Measurements from ENCODE around the gene AGO3. TPM values are rescaled to one million over a fixed set of nuclear protein-coding genes. Genes with fewer than 3 reads are reported as not detected.

Gene AGO3
- total RNA-seq, 1 experiment from 2014 or later = 50.1 TPM

- TSS peak; percentile 68 for BruUV-seq (replicated peaks)
- H3K27ac ChIP-seq = peak overlapping the region; percentile 94
- CTCF ChIA-PET = no interaction called here
Measured at GRCh38 chr1:36034692-36035091, 103.8 kb downstream of the AGO3 start.

GRCh38 chr1:36035154-36035553, 104.2 kb downstream of the AGO3 start:
- no peaks in the 10 kb centered on the region for H3K9me2 ChIP-seq (ENCODE audit: insufficient read depth)
- ChIA-PET POLR2A (ENCODE audit: unreplicated experiment) (interaction anchor here (0.7 kb wide), 1 partner anchor 105 kb away, joined by 3 read pairs; the partner anchor contains the start of gene AGO3), CTCF (no interaction called here)
- no peak for DNase-seq
- no peak overlapping the region for H3K4me3 ChIP-seq
- intact Hi-C loops (cut with micrococcal nuclease; ENCODE audit: unreplicated experiment) = no loop called here
- no peak overlapping the region for H2AFZ ChIP-seq
- BruUV-seq (replicated peaks) = no TSS peak
- H3K9me3 ChIP-seq (ENCODE audit: insufficient read depth, low read depth) = no peaks in the 10 kb centered on the region
- H3K4me1 ChIP-seq (replicated peaks; ENCODE audit: insufficient read depth) = peaks cover 24% of the 10 kb centered on the region
- H3K27ac ChIP-seq = peak overlapping the region; percentile 94
- peaks cover 7% of the 10 kb centered on the region for H3K36me3 ChIP-seq (ENCODE audit: low read depth)
- peaks cover 28% of the 10 kb centered on the region for H3F3A ChIP-seq (ENCODE audit: insufficient read depth, low read depth)
- no peak for TF ChIP-seq CTCF (conservative IDR thresholded peaks at IDR 0.05)
- no peak for TF ChIP-seq EZH2 (IDR thresholded peaks at IDR 0.05; ENCODE audit: low read depth)
- H3K27me3 ChIP-seq (ENCODE audit: insufficient read depth, low read depth) = no peaks in the 10 kb centered on the region
- no peaks in the 10 kb centered on the region for H4K20me1 ChIP-seq (ENCODE audit: insufficient read depth)
- peak overlapping the region; percentile 62 for H3K4me2 ChIP-seq
- H3K79me2 ChIP-seq (ENCODE audit: low read depth) = no peaks in the 10 kb centered on the region

More at GRCh38 chr1:36034692-36035091, 103.8 kb downstream of the AGO3 start:
- peaks cover 6% of the 10 kb centered on the region; the same call in 1 of the 2 replicates for H3K36me3 ChIP-seq (ENCODE audit: low read depth)
- H3K9me3 ChIP-seq (ENCODE audit: insufficient read depth, low read depth) = no peaks in the 10 kb centered on the region
- TF ChIP-seq EZH2 (IDR thresholded peaks at IDR 0.05; ENCODE audit: low read depth) = no peak
- TF ChIP-seq CTCF (conservative IDR thresholded peaks at IDR 0.05) = no peak
- H3K4me2 ChIP-seq = peak overlapping the region; percentile 62
- H3K4me1 ChIP-seq (replicated peaks; ENCODE audit: insufficient read depth) = peaks cover 24% of the 10 kb centered on the region
- no peak overlapping the region for H2AFZ ChIP-seq
- no peaks in the 10 kb centered on the region for H3K9me2 ChIP-seq (ENCODE audit: insufficient read depth)
- no peak overlapping the region; the same call in 1 of the 2 replicates for H3K4me3 ChIP-seq
- intact Hi-C loops (cut with micrococcal nuclease; ENCODE audit: unreplicated experiment) = loop anchor here (1.0 kb wide), 1 partner anchor 26 kb away; no protein-coding TSS in a partner anchor
- no peaks in the 10 kb centered on the region for H4K20me1 ChIP-seq (ENCODE audit: insufficient read depth)
- peak; percentile 25 to 98 for DNase-seq
- POLR2A ChIA-PET (ENCODE audit: unreplicated experiment) = interaction anchor here (0.7 kb wide), 1 partner anchor 104 kb away, joined by 3 read pairs; the partner anchor contains the start of gene AGO3
- no peaks in the 10 kb centered on the region for H3K27me3 ChIP-seq (ENCODE audit: insufficient read depth, low read depth)
- no peaks in the 10 kb centered on the region for H3K79me2 ChIP-seq (ENCODE audit: low read depth)
- peaks cover 28% of the 10 kb centered on the region for H3F3A ChIP-seq (ENCODE audit: insufficient read depth, low read depth)

GRCh38 chr1:36040238-36040637, 109.3 kb downstream of the AGO3 start:
- intact Hi-C loops (cut with micrococcal nuclease; ENCODE audit: unreplicated experiment) = no loop called here
- Histone ChIP-seq H3K9me3 (ENCODE audit: insufficient read depth, low read depth) (no peaks in the 10 kb centered on the region), H2AFZ (no peak overlapping the region), H4K20me1 (ENCODE audit: insufficient read depth) (no peaks in the 10 kb centered on the region), H3K9me2 (ENCODE audit: insufficient read depth) (no peaks in the 10 kb centered on the region), H3K4me2 (no peak overlapping the region), H3K79me2 (ENCODE audit: low read depth) (no peaks in the 10 kb centered on the region), H3K4me1 (replicated peaks; ENCODE audit: insufficient read depth) (peaks cover 5% of the 10 kb centered on the region), H3K4me3 (no peak overlapping the region), H3K27me3 (ENCODE audit: insufficient read depth, low read depth) (no peaks in the 10 kb centered on the region), H3F3A (ENCODE audit: insufficient read depth, low read depth) (peaks cover 9% of the 10 kb centered on the region), H3K36me3 (ENCODE audit: low read depth) (peaks cover 29% of the 10 kb centered on the region), H3K27ac (no peak overlapping the region)
- CTCF ChIA-PET = no interaction called here
- TF ChIP-seq EZH2 (IDR thresholded peaks at IDR 0.05; ENCODE audit: low read depth) (no peak), CTCF (conservative IDR thresholded peaks at IDR 0.05) (no peak)
- no peak for DNase-seq
- no TSS peak for BruUV-seq (replicated peaks)
- POLR2A ChIA-PET (ENCODE audit: unreplicated experiment) = interaction anchor here (0.7 kb wide), 1 partner anchor 1980 kb away, joined by 4 read pairs; no protein-coding TSS in a partner anchor
